Activated CD4-positive, alpha-beta T cell treated with anti-CD3 and anti-CD28 coated beads, Interleukin-2, Interleukin-4, amounts not matched to agents 100 ng/mL and 50 ng/mL, durations not matched to agents 16 hours and 8 hours (primary cell): Measurements from ENCODE around the gene LDHAL6B.
"Not testable (repeated sequence)": the region's sequence is repeated elsewhere in the genome, so short reads cannot be mapped to it uniquely, and the experiment has no call there.

Experiments
- DNase-seq: peaks from one replicate; pipeline ENCODE4 v3.0.0-alpha.2; 2020; ENCODE audit warnings: low spot score

The LDHAL6B gene

DNA sequence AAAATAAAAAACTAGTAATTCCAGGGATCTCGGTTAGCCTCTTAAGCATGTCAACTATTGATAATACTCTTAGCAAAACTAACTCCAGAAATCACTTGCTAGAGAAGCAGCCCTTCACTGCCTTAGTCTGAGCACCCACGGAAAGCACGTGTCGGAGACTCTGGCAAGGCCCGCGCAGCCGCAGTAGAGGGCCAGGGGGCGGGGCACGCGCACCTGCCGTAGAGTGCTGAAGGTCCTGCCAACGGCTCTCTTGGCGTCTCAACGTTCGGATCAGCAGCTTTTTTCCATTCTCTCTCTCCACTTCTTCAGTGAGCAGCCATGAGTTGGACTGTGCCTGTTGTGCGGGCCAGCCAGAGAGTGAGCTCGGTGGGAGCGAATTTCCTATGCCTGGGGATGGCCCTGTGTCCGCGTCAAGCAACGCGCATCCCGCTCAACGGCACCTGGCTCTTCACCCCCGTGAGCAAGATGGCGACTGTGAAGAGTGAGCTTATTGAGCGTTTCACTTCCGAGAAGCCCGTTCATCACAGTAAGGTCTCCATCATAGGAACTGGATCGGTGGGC is at the start of gene LDHAL6B:
Gene LDHAL6B (plus strand): TSS at position 221 of the 561 bp plus-strand sequence. CDS start 98 bp downstream, at position 319.
- no peak for DNase-seq

DNA sequence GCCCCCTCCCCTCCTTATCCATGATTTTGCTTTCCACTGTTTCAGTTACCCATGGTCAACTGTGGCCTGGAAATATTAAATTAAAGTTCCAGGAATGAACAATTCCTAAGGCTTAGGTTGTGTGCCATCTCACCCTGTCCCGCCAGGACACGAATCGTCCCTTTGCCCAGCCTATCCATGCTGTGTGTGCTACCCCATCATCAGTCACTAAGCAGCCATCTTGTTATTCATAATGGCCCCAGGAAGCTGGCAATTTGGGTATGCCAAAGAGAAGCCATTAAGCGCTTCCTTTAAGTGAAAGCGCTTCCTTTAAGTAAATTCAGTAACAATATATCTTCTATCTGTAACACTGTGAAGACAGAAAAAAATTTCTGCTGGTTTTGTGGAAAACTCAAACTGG is 49.2 kb upstream of the LDHAL6B start:
- DNase-seq: no peak

DNA sequence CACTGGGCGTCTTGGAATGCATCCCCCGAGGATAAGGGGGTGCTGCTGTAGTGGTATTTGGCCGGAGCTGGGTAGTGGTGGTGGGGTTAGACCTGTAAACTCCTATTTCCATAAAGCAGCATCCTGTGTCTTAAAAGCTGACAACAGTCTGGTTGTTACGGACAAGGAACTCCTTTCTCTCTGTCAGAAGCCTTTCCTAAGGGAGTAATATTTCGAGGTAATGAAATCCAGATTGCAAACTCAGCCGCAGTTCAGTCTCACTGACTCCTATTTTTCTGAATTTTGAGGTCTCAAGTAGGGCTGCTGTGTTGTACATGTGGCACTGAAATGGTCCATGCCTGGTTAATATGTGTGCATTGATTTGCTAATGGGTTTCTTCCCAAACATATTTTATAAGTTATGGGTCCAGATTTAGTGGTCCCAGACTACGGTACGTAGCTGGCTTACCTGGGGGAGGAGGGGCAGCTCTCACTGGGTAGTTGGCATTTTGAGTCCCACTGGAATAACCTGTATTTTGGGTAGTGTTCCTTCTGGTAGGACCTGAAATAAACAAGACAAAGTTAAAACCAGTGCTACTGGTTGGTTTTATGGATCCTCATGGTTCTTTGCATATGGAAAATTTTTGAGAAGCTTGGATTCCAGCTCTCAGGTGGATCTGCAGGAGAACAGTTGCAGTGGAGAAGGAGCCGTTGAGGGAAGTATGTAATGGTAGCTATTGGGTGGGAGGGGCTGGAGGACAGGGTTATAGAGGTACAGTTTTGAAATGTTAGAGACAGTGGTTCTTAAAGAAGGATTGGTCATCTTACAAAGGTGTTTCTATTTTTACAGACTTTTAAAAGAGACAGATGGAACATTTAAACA is 48.6 kb upstream of the LDHAL6B start:
- DNase-seq: no peak

DNA sequence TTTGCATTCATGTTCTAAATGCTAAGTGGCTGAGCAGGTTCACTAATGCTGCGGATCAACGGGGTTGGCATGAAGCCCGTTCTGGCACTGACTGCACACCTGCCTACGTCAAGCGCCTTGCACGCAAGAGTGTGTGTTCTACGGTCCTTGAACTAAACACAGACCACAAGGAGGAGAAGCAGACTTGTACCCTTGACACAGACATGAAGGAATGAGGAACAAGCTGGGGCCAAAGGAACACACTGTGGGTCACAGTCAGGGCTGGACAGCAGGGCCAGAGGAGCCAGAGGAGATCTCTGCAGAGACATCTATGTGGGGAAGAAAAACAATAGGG is 48.0 kb upstream of the LDHAL6B start:
- DNase-seq: no peak

DNA sequence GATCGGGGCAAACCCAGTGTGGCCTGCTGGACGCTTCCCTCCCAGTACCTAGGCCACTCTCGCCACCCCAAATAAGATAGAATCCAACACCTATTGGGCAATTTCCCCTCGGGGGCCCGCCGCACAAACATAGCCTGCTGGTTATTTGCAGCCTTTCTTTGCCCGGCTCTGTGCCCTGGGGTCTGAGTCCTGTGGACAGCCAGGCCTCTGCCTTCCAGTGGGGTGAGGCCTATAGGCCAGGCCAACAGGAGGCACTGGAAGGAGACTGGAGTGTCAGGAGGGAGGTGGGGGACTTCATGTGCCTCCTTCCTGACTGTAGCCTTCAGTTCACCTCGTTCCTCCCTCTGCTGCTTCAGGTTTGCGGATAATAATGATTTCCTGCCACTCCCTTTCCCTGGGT is 47.4 kb upstream of the LDHAL6B start:
- DNase-seq: no peak

DNA sequence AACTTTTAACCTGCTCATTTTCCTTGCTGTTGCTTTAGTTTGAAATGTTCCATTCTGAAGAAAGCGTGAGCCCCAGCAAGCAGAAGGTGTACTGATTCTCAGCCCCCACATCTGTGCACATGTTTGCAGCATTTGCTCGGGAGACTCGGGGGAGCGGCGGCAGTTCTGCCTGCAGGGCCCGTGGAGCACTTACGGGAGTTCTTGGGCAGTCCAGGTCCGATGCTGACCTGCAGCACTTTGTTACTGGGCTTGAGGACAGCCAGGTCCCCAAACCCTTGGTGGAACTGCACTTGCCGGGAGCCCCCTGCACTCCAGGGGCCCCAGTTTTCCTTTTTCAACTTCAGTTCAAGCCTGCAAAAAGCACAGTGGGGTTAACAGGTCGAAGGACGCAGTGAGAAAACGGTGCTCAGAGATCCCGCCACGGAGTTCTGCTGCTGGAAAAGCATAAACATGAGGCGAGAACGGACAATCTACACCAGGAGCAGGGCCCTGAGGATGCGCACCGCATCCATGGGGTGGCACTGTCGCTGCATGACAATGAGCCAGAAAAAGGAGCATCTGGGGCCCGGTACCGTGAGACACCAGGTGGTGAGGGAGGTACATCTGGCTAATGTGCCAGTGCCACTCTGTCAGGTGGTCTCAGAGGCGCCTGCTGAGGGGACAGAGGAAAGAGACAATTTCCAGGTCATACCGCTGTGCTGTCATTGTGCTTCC is 45.6 kb upstream of the LDHAL6B start:
- DNase-seq: peak; percentile 26

DNA sequence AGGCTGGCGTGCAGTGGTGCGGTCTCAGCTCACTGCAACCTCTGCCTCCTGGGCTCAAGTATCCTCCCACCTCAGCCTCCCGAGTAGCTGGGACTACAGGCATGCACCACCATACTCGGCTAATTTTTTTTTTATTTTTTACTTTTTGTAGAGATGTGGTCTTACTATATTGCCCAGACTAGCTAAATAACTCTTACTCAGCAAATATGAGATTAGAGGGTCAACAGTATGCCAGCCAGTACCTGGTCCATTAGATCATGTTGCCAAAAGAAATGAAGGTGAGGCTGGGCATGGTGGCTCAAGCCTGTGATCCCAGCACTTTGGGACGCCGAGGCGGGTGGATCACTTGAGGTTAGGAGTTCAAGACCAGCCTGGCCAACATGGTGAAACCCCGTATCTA is 44.6 kb upstream of the LDHAL6B start:
- not testable (repeated sequence) for DNase-seq

DNA sequence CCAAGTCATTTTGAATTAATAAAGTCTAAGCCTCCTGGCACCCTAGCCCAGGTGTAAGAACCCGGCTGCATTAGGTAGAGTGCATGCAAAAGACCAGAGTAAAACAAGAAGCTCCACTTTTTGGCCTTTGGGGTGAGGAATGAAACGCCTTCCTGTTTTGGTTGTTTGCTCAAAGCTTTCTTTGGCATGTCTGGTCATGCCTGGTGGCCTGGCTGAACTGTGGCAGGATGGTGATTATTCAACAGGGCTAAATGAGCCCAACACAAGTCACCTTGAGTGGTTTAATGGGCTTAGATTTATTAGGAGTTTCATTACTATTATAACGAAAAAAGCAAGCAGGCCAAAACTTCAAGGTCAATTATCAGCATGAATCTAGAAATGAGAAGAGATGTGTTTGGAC is 40.9 kb upstream of the LDHAL6B start:
- DNase-seq: no peak

DNA sequence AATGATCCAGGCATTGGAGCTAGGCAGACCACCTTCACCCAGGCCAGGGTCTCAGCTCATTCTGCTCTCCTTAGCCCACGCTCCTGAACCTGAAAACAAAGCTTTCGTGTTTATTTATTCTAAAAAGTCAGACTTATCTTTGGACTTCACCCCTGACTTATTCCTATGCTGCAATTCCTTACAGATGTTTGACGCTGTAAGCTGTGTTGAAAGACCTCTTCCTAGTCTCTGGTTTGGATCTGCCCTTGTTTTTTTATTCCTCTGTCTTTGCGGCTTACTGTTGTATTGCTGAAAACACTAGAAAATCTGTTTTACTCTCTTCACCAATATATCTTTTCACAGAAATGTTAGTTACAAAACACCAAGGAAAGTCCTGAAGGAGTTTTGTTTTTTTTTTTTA is 40.5 kb upstream of the LDHAL6B start:
- DNase-seq: no peak

DNA sequence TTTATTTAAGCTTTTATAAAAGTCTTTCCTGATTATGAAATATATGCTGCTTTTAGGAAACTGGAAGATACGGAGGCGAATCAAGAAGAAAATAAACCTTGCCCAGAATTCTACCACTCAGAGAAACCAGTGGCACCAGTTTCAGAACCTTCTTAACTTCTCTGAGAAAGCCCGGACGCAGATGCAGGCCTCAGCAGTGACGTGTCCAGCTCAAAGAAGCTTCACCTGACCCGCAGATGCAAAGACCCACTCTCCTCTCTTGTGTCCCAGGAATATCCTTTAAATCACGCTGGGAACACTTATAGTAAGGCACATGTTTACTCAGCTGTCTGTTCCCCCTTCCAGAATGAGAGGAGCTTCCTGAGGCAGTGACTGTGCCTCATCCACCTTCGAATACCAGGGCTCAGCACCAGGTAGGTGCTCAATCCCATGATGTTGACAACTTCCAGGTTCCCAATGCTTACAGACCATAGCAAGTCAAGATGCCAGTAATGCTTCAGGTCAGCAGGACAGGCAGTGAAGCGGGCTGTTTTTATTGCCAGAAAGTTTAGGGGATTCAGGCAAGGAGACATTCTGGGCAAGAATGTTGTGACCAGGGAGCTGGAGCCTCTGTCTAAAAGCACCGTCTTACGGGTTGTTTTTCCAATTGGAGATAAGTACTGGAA is 39.9 kb upstream of the LDHAL6B start:
- DNase-seq: no peak

DNA sequence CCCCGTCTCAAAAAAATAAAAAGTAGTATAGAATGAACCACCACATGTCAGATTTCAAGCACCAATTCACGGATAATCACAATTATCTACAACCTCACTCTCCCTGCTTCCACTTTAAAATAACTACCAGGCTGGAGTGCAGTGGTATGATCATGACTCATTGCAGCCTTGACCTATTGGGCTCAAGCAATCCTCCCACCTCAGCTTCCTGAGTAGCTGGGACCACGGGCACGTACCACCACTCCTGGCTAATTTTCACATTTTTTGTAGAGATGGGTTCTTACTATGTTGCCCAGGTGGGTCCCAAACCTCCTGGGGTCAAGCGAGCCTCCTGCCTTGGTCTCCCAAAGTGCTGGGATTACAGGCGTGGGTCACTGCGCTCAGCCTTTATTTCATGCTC is 38.1 kb upstream of the LDHAL6B start:
- no peak for DNase-seq

DNA sequence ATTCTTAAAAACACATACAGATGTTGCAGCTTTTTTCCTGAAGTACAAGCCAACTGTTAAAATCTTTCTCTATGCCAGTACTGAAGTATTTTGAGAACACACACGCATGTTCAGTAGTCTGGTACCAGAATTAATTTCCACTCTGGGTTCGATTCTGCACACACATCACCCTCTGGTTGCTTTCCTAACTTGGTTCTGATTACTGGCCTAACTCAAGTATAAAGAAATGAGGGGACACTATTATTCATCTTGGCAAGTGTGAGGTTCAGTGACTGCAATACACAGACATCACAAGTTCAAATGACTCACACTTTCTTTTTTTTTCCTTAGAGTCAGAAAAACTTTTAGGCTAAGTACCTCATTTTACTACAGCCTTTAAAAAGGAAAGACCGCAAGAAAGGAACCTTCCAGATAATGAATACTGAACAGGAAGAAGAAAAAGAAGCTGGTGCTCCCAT is 37.4 kb upstream of the LDHAL6B start:
- DNase-seq: no peak

DNA sequence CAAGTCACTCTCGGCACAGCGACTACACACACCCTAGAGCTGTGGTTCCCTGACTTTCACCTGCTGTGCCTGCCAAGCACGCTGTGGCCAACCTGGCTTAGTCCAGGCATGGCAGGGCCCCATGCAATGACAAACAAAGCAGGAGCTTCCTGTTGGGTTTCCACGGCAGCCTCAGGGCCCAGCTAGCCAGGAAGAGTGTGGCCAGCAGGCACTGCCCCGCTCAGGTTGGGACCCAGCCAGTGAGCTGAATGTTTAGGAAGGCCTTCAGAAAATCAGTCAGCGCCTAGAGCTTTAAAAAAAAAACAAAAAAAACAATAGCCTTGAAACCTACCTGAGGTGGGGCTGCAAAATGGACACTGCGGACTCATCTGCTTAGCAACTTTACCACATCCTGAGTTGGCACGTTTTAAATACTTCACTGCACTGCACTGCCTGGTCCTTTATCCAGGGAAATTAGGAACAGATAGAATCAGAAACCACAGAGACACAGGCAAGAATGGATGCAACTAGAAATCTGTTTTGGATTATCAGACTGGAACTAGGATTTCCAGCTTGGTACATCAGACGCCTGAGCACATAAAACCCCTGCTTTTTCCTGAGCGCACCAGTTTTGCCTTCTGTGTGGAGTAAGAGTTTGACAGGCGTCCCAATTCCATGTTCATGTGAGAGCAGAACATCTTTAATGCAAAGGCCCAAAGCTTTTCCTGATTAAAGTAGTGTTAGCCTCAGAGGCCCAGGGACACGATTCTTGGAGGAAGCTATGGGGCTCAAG is 36.2 kb upstream of the LDHAL6B start:
- DNase-seq: no peak

DNA sequence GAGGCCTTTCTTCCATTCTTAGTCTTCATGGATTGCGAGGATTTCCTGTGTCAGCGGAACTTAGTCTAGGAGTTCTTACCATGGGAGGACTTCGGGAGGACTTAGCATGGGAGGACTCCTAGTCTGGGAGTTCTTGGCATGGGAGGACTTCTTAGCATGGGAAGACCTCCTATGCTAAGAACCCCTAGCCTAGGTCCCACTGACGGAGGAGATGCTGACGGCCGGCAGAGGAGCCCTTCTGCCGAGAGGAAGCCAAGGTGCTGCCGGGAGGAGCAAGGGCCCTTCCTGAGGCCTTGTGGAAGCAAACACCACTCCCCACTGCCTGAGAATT is 35.6 kb upstream of the LDHAL6B start:
- DNase-seq: no peak

DNA sequence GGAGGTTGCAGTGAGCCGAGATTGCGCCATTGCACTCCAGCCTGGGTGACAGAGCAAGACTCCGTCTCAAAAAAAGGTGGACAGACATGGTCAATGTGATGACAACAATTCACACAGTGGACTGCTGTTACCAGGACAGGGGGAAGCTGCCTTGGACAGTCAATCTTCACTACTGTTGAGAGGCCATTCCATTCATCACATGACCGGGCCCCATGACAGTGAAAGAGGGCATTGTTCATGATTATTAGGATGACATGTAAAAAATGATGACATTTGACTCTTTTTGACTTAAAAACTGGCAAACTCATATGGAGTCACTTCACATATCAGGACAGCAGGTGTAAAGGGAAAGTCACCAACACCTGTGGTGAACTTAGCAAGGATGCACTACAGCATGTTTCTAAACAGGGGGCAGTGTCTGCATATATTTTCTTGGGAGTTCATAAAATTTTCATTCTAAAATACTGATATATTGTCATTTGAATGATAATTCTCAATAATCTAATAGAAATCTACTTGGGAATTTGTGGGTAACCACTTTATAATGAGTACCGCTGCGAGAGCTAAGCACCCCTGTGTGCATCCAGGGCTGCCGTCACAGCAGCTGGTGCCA is 34.2 kb upstream of the LDHAL6B start:
- DNase-seq: no peak

DNA sequence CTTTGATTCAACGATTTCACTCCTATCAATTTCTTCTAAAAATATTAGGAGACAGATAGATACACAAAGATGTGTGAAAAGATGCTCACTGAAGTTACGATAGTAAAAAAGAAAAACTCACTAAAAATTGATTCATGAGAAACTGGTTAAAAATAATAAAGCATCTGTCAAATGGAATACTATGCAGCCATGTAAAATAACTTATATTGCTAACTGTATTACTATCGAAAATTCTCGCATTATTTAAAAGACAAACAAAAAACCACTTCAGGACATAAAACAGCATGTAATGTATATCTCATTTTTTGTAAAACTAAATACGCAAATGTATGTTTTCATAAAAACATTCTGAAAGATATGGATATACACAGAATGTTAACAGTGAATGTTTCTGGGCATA is 33.4 kb upstream of the LDHAL6B start:
- no peak for DNase-seq

DNA sequence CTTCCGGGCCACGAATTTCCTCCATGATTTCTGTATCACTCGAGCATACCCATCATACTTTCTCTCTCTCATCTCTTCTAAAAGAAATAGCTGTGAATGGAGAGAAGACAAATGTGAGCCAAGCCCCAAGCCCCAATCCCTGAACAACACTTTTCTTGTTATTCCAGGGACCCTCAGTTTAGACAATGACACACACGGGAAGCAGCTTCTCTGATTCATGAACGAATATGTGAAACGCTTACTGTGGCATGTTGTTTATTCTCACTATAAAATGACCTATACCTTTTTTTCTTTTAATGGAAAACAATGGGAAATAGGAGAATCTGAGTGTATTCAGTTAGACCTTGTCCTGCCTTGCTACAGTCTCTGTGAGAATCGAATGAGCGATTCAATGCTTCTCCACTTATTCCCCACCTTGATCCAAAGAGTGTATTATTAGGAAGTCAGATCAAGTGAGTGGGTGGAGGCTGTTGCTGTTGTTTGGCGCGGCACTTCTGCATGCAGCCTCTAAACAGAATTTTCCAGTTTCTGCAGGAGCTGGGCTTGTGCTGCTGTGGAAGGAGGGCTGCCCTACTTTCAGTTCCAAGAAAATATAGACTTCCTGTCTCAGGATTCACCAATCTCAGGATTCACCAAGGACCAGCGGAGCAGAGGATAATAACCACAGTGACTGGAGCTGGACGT is 32.4 kb upstream of the LDHAL6B start:
- no peak for DNase-seq

DNA sequence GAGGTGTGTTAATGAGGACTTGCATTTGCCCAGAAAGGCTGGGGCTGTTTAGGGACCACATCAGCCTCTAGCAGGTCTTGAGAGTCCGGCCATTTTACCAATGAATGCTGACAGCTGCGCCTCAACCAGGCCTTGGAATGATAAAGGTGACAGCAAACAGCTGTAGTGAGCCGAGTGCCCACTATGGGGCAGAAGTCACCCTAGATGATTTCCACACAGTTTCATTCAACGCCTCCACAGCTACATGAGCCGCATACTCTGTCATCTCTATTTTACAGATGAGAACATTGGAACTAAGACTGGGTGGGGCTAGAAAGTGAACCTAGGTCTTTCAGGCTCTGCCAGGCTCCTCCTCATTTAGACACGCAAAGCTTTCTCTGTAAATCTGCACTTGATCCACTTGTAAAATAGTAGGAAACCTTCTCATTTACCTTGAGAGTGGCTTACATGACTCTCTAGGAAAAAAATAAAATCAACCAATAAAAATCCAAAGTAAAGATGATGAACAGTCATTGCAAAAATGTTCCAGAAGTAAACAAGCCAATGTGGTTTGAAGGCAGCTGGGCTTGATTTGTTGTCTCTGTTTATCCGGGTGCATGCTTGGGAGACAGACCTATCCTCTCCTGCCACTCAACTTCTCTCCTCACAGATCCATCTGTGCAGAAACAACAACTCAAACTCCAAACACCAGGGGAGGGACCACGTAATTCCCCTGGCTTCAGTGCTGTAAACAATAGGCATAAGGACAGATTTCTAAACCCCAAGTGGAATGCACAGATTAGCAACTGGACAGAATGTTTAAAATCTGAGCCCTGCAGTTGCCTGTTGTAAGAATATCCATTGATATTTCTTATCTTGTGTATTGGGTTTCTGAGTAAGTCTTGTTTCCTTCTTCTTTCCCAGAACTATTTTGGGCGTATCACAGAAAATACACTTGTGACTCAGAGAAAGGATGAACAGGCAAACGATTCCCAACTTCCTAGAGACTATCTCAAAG is 31.5 kb upstream of the LDHAL6B start:
- peak; percentile 54 for DNase-seq

DNA sequence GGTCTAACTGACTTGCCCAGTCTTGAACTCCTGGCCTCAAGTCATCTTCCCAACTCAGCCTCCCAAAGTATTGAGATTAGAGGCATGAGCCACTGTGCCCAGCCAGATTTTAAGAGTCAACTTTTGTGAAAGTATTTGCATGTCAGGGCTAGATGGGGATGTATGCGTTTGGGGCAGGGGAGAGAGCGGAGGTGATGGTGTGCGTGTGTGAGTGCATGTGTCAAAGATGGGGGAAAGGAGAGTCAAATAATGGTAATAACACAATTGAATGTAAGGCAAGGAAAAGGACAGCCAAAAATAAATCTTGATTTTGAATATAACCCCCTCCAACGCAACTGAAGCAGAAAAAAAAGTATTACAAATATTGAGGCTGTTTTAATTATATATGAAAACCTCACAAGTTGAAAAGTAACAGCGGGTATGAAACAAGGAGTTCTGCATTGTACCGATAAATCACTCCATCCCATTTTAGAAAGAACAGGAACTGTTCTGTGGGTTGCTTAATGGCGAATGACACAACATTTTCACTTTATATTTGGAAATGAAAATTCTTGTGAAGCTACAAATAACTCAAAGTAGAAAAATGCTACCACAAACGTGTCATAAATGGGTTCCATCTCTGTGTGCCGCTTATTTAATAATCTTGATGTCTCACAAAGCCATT is 29.9 kb upstream of the LDHAL6B start:
- DNase-seq: no peak
